ENCODE results near the gene FGD5. TPM values are rescaled to one million over a fixed set of nuclear protein-coding genes. Genes with fewer than 3 reads are reported as not detected.

The FGD5 gene
- polyA plus RNA-seq, 1 donor (not counting 4 experiments of a cell fraction or from before 2014, with no cell fraction given), result not detected

DNA sequence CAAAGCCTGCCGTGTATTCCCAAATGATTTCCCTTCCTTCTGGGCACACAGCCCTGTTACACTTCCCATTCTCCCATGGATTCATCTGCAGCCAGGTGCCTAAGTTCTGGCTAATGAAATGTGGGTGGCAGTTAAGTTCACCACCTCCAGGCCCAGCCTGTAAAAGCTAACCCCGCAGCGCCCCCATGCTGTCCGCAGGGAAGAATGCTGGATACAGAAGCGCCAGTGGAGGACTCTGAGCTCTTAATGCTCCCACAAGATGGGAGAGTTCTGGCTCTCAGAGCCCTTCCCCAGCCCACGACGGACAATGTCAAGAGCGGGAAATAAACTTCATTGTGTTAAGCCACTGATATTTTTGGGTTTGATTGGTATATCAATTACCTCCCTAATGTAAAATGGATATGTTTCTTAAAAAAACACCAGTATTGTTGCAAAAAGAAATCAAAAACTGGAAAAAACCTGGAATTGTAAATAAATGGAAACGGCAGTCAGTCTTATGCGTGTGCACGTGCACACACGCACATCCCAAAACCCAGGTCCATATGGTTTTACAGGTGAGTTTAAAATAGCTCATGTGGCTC, 37.7 kb upstream of the FGD5 start:
- no peaks in the 10 kb centered on the region for H3K79me2 ChIP-seq (ENCODE audit: control insufficient read depth, insufficient read depth, low read length)
- no peak overlapping the region for H3K9ac ChIP-seq (ENCODE audit: control insufficient read depth, extremely low read depth, insufficient read depth, low read length)
- no peaks in the 10 kb centered on the region for H4K20me1 ChIP-seq (ENCODE audit: control insufficient read depth, extremely low read depth, insufficient read depth, low read length)
- H3K4me3 ChIP-seq (ENCODE audit: control insufficient read depth in 2 of 3, extremely low read depth in 1 of 3, insufficient read depth in 2 of 3, low read depth in 1 of 3, low read length in 3 of 3), result no peak overlapping the region
- H3K27me3 ChIP-seq (ENCODE audit: control insufficient read depth, extremely low read depth, insufficient read depth, low read length), result no peaks in the 10 kb centered on the region
- DNase-seq (ENCODE audit: low read depth, low spot score) (no peak), FAIRE-seq (no peak)
- no peak overlapping the region for H3K4me2 ChIP-seq (ENCODE audit: control insufficient read depth, extremely low read depth, insufficient read depth, low read depth, low read length)
- H3K9me3 ChIP-seq (ENCODE audit: control insufficient read depth, low read depth, low read length), result no peaks in the 10 kb centered on the region
- no peak for TF ChIP-seq EZH2 (IDR thresholded peaks at IDR 0.05; ENCODE audit: low read length)
- TF ChIP-seq, protein P1, sequence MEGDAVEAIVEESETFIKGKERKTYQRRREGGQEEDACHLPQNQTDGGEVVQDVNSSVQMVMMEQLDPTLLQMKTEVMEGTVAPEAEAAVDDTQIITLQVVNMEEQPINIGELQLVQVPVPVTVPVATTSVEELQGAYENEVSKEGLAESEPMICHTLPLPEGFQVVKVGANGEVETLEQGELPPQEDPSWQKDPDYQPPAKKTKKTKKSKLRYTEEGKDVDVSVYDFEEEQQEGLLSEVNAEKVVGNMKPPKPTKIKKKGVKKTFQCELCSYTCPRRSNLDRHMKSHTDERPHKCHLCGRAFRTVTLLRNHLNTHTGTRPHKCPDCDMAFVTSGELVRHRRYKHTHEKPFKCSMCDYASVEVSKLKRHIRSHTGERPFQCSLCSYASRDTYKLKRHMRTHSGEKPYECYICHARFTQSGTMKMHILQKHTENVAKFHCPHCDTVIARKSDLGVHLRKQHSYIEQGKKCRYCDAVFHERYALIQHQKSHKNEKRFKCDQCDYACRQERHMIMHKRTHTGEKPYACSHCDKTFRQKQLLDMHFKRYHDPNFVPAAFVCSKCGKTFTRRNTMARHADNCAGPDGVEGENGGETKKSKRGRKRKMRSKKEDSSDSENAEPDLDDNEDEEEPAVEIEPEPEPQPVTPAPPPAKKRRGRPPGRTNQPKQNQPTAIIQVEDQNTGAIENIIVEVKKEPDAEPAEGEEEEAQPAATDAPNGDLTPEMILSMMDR (optimal IDR thresholded peaks at IDR 0.05 in 1 of 3, IDR thresholded peaks at IDR 0.05 in 1 of 3, conservative IDR thresholded peaks at IDR 0.05 in 1 of 3; ENCODE audit: extremely low read depth in 1 of 3, insufficient read depth in 2 of 3, low read length in 3 of 3), result peak; percentile 61 to 77 (median 76)
- no peak overlapping the region for H2AFZ ChIP-seq (ENCODE audit: control insufficient read depth, low read length)
- no peaks in the 10 kb centered on the region for H3K9me1 ChIP-seq (ENCODE audit: control insufficient read depth, extremely low read depth, insufficient read depth, low read length)
- no peaks in the 10 kb centered on the region for H3K36me3 ChIP-seq (ENCODE audit: control insufficient read depth in 2 of 2, extremely low read depth in 1 of 2, insufficient read depth in 2 of 2, low read length in 2 of 2)
- H3K4me1 ChIP-seq (ENCODE audit: control insufficient read depth, extremely low read depth, insufficient read depth, low read length), result no peaks in the 10 kb centered on the region
- dilution Hi-C loops (cut with MboI; ENCODE audit: extremely low pct_ligation_motif_present, low sequenced_read_pairs), result no loop called here
- H3K27ac ChIP-seq (ENCODE audit: control insufficient read depth, insufficient read depth, low read length), result no peak overlapping the region

DNA sequence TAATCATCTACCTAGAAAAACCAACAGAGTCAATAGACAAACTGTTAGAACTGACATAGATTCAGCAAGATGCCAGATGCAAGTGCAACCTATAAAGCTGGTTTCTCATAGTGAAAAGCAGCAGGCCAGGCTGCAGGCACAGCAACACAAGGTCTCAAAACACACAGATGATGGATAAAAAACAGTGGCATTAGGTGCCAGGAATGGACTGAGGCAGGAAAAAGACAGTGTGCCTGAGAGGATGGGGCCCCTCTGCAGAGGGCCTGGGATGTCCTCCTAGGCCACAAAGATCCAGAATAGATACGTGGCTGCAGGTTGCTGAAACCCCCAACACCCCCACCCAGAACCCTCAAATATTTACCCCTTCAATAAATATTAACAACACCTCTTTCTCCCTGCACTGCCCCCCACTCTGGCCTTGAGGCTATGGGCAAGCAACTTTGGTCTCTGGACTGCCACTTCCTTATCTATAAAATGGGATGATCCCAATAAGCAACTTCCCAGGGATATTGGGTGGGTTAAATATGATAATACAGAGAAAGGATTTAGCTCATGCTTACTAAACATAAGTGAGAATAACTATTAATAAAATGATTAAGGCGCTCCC, 35.2 kb upstream of the FGD5 start:
- FAIRE-seq, result no peak
- H3K4me2 ChIP-seq (ENCODE audit: control insufficient read depth, extremely low read depth, insufficient read depth, low read depth, low read length), result no peak overlapping the region
- no peak overlapping the region for H3K9ac ChIP-seq (ENCODE audit: control insufficient read depth, extremely low read depth, insufficient read depth, low read length)
- H4K20me1 ChIP-seq (ENCODE audit: control insufficient read depth, extremely low read depth, insufficient read depth, low read length), result no peaks in the 10 kb centered on the region
- TF ChIP-seq EZH2 (IDR thresholded peaks at IDR 0.05; ENCODE audit: low read length), result no peak
- TF ChIP-seq, protein P1 (optimal IDR thresholded peaks at IDR 0.05 in 1 of 3, IDR thresholded peaks at IDR 0.05 in 1 of 3, conservative IDR thresholded peaks at IDR 0.05 in 1 of 3; ENCODE audit: extremely low read depth in 1 of 3, insufficient read depth in 2 of 3, low read length in 3 of 3), result no peak
- no peaks in the 10 kb centered on the region for H3K9me3 ChIP-seq (ENCODE audit: control insufficient read depth, low read depth, low read length)
- no peak for DNase-seq (ENCODE audit: low read depth, low spot score)
- H3K9me1 ChIP-seq (ENCODE audit: control insufficient read depth, extremely low read depth, insufficient read depth, low read length), result no peaks in the 10 kb centered on the region
- no peaks in the 10 kb centered on the region for H3K79me2 ChIP-seq (ENCODE audit: control insufficient read depth, insufficient read depth, low read length)
- H3K36me3 ChIP-seq (ENCODE audit: control insufficient read depth in 2 of 2, extremely low read depth in 1 of 2, insufficient read depth in 2 of 2, low read length in 2 of 2), result no peaks in the 10 kb centered on the region
- H2AFZ ChIP-seq (ENCODE audit: control insufficient read depth, low read length), result no peak overlapping the region
- dilution Hi-C loops (cut with MboI; ENCODE audit: extremely low pct_ligation_motif_present, low sequenced_read_pairs), result no loop called here
- no peak overlapping the region for H3K27ac ChIP-seq (ENCODE audit: control insufficient read depth, insufficient read depth, low read length)
- H3K4me3 ChIP-seq (ENCODE audit: control insufficient read depth in 2 of 3, extremely low read depth in 1 of 3, insufficient read depth in 2 of 3, low read depth in 1 of 3, low read length in 3 of 3), result no peak overlapping the region
- H3K4me1 ChIP-seq (ENCODE audit: control insufficient read depth, extremely low read depth, insufficient read depth, low read length), result no peaks in the 10 kb centered on the region
- H3K27me3 ChIP-seq (ENCODE audit: control insufficient read depth, extremely low read depth, insufficient read depth, low read length), result no peaks in the 10 kb centered on the region

Measured in keratinocyte (primary cell).